Activated CD4-positive, alpha-beta T cell treated with anti-CD3 and anti-CD28 coated beads for 4 hours (primary cell): ENCODE data around the gene IQSEC1.

Source experiments
- DNase-seq, 2 donors: peaks; one replicate each; pipeline ENCODE4 v3.0.0-alpha.2; 2020

Gene IQSEC1

DNA sequence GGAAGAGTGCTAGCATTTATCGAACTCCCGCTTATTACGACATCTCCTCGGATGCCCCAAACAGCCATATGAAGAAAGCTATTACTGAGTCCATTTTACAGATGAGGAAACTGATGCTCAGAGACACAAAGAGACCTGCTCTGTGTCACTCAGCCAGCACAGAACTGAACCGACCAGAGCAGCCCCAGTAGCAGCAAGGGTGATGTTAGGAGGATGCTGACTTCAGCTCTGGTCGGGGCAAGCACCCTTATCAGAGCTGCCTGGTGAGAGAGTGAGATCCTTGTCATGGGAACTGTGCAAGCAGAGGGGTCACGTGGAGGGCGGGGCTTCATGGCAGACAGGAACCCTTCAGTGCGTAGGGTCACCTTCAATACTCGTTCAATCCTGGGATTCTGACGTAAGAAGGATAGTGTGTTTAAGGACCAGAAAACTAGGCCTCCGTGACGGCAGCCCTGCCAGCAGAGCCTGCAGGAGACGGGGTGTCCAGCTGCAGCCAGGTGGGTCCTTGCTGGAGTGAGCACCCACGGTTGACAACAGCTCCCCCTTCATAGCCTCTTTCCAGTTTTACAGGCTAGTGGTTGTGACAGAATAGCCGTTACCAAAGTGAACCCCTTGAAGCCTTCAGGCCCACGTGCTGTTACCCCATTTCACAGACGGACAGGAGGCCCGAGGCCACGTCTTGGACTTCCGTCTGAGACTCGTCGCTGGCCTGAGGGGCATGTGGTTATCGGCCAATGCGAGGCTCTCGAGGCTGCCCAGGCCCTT, 12.0 kb upstream of the IQSEC1 start:
- DNase-seq = no peak

DNA sequence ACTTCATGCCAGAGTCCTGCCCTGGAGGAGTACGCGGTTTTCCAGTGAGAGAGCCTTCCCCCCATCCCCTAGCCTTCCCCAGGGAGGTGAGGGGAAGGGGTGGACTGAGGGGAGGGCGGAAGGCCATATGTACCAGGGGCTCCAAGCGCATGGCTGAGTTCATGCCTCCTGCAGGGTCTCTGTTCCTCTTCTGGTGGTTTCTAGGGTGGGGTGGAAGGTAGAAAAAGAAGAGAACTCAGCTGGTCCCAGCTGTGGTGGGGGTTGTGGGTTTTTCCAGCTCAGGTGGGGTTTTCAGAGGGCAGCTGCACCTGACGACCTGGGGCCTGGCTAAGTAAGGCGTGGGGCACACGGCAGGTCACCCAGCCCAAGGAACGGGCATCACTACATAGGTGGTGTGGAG, 10.7 kb upstream of the IQSEC1 start:
- DNase-seq = no peak

DNA sequence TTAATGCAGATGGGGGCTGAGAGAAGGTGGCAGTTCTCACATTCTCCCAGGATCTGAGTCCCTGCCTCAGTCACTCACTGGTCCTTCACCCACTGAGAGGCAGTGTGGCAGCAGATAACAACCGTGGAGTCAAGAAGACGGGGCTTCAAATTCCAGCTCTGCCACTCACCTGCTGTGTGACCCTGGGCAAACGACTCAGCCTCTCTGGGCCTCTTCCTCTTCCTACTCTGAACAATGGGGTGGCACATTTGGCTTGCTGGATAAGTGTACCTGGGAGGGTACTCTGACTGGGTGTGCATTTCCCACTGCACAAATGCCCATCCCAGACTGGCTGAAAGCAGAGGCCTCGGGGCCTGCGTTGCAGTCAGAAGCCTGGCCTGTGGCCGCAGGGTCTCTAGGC, 10.0 kb upstream of the IQSEC1 start:
- DNase-seq = no peak

DNA sequence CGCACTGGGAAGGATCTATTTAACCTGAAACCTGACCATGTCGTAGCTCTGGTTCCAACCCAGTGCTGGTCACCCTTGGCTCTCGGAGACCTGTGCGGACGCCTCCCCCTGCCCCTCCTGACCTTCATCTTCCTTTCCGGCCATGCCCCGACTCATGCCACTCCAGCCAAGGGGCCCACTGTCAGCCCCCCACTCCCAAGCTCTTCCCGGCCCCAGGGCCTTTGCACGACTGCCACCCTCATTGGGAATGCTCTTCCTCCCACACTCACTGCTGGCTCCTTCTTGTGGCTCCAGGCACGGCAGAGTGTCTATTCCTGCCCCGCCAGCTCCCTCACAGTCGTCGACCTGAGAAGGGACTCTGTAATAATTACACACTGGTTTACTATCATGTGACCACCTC, 9.4 kb upstream of the IQSEC1 start:
- DNase-seq = no peak

DNA sequence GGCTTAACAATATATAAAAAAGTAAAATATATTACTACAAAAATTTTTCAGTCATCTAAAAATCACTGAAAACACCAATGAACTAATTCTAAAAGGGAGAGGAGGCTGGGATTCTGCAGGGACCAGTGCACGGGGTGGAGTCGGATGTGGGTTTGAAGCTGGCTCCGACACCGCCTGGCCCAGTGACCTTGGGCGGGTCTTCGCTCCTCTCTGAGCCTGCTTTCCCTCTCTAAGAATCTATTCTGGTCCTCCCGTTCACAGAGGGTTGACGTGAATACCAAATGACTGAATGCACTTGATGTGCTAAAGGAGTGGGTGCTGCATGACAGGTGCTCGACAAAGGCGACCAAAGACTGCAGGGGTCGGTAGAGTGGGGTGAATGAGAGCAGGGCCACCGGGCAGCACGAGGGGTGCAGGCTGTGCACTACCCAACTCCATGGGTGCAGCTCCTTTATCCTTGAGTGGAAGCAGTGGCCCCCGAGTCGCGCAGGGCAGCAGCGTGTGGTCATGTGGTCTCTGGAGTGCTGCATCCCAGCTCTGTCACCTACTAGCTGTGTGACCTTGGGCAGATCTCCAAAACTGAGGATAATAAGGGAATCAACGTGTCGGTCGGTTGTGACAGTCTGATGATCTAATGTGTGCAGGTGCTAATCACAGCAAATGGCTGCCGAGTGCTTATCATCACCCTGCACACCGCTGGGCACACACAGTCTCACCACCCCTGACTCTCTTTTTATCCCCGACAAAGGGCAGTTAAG, 8.6 kb upstream of the IQSEC1 start:
- DNase-seq = no peak

DNA sequence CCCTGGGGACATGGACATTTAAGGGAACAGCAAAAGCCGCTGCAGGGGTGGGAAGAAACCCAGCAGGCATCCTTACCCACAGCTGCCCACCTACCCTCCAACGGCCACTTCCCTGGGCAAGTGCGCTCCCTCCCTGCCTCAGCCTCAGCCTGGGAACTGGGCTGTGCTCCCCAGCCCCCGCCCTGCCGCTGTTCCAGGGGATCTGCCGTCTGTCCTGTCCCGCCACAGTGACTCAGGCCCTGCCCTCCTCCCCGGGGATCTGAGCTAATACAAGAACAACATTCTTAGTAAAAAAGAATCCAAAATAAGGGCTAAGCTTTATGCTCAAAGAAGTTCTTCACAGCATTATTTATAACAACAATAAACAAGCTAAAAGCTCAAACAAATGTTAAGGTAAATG, 7.4 kb upstream of the IQSEC1 start:
- no peak for DNase-seq

DNA sequence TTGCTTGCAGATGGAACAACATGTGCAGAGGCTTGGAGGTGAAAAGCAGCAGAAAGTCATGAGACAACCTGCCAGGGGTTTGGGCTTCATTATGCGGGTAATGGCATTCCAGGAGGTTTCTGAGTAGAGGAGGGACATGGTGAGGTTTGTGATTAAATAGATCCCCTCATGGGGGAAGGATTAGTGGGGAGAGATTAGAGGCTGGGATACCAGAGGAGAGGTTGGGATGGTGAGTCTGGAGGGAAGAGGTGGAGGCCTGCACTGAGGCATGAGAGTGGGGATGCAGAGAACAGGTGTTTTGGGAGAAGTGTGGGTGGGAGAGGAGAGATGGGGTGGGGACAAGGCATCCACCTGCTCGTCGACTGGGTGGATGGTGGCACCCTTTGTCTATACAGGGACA, 6.8 kb upstream of the IQSEC1 start:
- no peak for DNase-seq

DNA sequence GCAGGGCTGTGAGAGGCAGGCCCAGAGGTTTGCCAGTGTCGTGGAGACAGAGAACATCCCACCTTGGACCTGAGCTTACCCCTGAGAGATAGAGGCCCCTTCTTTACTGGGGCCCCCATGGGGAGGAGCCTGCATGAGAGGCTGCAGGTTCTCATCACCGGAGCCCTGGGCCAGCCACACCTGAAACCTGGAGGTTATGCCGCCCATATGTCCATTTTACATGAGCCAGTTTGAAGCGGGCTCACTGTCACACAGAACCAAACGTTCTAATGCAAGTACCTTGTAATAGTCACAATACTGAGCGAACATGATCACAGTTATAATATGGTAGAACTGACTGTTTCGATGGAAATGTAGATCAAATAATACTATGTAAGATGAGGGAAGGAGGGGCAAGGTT, 6.3 kb upstream of the IQSEC1 start:
- no peak for DNase-seq

DNA sequence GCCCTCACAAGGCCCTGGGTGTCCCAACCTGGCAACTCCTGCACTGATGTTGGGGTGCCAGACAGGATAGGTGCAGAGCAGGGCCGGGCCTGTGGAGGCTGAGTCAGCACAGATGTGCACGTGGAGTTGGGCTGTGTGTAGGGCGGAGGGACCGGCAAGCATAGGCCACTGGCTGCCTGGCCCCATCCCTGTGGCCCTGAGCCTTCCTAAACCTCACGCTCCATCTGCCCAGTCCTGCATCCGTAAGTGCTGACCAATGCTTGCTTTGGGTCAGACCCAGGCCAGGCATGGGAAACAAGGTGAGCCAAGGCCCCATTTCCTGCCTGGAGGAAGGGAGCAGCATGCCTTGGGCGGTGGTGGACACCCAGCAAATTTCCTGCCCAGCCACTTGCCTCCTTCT, 5.8 kb upstream of the IQSEC1 start:
- DNase-seq = no peak

DNA sequence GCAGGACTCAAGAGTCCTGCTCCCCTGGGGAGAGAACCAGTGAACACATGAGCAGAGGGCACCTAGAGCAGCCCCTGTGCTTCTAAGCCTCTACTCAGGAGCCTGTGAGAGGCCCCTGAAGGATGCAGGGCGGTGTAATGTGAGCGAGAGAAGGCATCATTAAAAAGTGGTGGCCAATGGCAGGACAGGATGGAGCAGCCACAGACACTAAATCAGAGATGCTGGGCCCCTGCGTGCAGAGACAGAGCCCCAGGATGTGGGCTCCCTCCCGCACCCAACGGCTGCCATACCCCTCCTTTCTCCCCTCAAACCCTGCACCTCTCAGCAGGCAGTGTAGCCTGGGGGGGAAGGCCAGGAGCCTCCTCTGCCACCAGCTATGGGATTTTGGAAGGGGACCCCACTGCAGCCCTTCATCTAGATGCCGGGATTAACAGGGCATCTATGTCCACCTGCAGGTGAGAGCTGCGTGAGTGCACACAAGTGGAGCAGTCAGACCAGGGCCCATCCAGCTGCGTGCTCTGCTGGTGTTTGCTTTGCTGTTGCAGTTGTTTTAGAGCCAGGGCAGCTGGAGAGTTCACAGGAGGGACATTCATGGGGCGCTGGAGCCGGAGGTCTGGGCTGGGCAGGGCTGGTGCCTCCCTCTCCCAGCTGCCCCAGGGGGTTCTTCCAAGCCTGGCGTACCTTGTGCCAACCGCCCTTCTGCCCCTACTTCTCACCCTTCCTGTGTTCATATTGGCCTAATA, 5.1 kb upstream of the IQSEC1 start:
- no peak for DNase-seq

DNA sequence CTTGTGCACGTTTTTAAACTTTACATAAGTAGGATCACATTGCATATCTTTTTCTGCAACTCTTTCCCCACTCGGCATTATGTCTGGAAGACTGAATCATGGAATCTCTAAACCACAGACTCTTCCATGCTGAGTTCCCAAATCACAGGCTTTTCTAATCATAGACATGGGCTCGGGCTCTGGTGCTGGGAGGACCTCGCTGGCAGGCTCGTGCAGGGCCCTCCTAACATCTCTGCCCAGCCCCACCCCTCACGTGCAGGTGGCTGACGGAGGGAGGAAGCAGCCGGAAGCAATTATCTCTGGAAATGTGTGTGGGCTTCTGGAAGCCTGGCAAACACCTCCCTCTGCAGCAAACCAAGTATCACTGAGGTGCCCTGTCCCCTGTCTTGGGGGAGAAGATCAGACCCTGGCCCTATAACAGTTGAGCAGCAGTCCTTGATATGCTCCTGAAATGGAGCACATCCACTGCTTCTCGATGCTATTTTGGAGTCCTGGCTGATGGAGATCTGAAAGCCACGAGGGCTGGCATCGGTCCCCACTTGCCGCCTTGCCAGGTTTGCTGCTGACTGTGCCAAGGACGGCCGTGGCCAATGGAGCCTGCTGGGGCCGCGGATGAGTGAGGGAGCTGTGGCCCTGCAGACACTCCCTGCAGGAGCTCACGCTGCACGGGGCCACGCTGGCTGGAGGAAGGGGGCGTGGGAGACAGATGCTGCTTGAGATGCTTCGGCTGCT, 4.4 kb upstream of the IQSEC1 start:
- no peak for DNase-seq

DNA sequence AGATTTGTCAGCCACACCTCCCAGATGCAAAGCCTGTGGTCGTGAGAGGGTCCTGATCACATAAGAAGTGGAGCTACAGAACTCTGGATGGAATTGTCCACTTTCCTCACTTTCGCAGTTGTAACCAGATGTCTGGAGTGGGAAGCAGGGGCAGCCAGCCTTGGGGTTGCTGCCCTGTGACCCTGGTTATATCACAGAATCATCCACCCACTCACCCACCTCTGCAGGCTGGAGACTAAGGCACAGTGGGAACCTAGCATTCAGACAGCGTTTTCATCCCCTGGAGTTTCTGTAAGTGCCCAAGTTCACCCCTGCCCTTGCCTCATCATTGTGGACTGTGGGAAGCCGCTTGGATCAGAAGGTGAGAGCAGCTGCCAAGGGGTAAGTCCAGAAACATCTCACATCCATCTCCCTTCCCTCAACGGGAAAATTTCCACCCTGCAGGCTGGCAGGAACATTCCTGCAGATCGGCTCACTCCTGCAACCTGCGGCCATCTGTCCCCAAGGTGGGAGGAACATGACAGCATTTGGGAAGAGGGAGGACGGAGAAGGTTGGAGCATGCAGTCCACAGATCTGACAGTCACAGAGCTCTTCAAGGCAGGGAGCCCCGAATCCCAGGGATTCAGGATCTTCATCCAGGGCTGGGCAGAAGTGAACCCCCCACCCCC, 2.9 kb upstream of the IQSEC1 start:
- no peak for DNase-seq

DNA sequence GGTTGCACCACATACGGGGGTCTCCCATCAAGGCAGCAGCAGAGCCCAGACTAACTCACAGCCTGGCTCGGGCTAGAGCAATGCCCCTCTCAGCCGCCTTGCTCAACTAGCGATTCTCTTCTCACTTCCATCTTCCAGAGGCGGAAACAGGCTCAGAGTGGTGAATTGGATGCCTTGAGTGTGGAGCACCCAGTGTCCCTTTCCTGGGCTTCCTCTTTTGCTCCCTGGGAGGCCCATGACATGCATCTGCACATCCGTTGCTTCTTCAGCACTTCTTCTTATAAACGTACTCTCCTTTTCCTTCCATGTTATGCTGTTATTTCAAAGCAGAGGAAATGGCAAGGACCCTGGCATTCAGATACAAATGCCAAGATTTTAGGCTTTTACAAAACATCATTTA, 2.1 kb upstream of the IQSEC1 start:
- DNase-seq = no peak

DNA sequence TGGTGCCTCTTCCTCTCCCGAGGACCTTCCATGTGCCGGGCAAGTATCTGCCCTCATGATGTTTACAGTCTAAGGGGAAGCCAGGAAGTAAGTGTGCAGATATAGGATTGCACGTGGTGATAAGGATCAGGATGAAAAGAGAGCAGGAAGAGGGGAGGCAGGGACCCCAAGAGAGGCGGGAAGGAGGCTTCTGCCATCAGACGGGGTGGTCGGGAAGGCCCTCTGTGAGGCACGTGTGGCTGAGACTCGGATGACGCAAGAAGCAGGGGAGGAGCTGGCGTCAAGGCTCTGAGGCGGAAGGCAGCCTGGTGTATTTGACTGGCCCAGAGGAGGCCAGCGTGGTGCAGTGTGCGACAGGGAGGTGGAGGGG, 762 bp upstream of the IQSEC1 start:
- DNase-seq = no peak

DNA sequence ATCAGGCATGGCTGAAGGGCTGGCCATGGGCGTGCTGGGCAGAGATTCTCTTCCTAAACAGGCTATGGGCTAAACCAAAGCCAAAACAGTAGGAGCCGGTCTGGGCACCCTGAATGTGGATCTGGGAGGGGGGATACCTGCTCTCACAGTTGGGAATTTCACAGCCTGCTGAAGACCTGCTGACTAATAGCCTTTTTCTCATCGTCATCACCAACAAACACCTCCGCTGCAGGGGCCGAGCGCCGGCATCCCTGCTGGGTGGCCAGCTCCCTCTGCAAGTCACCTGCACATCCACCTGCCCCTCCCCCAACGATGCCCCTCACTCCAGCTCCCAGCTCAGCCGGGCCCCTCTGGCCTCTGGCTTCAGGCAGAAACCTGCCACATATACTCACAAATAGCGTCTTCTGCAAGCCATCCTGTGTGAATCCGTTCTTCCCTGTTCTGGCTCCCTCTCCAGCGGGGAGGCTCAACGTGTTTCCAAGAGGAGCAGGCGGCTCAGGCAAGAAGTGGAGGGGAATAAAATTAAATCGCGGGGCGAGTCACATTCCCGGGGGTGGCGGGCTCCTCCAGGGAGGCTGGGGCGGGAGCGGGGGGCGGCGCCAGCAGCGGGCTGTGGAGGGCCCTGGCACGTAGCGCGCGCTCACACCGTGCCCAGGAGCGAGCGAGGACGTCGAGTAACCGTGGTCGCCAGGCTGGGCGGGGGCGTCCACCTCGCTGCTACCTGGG, 466 bp downstream of the IQSEC1 start:
- DNase-seq = no peak

DNA sequence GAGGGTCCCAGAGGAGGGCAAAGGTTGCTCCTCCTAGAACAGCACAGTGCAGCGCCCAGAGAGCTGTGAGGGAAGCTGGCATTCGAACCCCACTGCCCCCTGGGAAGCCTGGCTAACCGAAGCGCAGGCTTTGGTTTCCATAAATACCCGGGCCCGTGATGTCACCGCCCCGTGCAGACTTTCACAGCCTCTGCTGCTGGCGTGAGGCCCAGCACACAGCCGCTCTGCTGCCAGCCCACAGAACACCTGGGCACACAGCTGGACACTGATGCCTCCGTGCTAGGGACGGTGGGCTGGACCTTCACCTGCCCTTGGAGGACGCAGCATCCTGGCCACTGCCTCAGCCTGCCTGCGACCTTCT, 1.0 kb downstream of the IQSEC1 start:
- DNase-seq = no peak

DNA sequence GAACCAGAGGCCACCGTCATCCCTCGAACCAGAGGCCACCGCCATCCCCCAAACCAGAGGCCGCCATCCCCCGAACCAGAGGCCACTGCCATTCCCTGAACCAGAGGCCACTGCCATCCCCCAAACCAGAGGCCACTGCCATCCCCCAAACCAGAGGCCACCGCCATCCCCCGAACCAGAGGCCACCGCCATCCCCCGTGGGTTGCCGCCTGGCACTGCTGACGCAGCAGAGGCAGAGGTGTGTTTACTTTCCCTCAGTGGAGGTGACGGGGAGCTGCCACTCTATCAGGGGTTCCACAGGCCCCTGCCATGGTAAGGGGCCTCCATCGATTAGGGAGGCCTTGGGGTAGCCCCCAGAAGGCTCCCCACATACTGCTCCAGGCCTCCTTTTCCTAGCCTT, 1.5 kb downstream of the IQSEC1 start:
- DNase-seq = no peak

DNA sequence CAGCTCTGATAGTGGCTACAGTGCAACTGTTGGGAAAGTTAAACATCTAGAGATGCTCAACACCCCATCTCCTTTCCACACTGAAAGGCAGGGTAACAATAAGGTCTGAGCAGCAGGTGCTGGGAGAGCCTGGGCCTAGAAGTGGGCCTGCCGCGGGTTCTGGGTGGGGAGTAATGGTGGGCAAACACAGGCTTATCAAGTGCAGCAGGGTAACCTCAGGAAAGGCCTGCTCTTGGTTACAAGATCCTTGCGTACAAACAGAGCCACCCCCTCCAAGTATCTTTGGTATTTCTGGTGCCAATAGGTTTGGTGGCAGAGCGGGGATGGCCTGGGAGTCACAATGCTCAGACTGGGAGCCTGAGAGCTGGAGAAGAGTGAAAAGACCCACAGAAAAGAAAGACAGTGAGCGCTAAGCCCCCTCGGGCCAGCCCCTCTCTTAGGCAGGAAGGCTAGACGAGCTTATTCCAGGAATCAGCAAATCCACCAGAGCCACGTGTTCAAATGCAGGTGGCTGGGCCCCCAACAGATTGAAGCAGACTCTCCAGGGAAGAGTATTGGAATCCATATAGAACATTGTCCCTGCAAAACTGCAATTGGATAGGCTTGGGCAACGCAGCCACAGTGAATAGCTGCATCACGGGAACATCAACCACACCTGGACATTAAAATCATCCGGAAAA, 2.7 kb downstream of the IQSEC1 start:
- DNase-seq = no peak

DNA sequence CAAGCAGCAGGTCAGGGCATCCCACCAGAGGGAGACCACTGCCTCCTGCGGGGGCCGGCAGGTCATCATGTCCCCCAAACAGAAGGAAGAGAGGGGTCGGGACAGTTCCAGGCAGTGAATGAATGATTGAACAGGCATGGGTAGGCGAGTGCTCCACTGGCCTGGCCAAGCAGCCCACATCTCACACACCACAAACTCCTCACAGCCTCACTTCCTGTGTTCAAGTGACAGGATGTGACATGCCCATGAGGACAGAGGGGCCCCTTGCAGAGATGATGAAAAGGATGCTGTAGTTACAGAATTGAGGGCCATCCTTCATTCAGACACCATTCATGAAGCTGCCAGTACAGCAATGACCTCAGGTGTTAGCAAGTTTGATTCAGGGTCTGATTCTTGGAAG, 3.7 kb downstream of the IQSEC1 start:
- DNase-seq = peak in 1 of 2 donors; percentile 27

DNA sequence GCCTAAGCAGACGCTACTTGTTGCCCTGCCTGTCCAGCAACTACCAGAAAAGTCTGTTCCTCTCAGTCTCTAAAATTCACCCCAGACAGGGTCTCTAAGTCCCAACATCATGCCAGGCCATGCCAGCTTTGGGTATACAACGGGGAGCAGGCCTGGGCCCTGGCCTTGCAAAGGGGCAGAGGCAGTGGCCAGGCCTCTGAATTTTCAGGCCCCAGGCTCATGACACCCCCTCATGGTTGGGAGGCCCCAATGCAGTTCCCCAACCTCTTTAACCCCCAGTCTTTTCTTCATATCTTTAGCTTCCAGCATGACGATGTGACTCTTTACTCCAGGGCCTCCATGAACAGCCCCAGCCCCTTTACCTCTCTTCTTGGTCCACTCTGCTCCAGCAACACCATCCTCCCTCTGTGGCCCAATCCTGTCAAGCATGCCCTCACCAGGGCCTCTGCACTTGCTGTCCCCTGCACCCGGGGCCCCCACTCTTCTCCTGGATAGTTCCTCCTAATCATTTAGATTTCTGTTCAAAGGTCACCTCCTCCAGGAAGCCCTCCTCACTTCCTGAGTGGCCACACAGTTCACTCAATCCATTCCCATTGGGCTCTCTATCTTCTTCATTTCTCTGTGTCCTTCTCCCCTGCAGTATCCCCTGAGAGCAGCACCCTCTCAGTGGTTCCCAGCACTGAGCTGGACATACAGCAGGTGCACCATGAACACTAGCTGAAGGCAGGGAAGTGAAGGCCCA, 4.8 kb downstream of the IQSEC1 start:
- DNase-seq = no peak

DNA sequence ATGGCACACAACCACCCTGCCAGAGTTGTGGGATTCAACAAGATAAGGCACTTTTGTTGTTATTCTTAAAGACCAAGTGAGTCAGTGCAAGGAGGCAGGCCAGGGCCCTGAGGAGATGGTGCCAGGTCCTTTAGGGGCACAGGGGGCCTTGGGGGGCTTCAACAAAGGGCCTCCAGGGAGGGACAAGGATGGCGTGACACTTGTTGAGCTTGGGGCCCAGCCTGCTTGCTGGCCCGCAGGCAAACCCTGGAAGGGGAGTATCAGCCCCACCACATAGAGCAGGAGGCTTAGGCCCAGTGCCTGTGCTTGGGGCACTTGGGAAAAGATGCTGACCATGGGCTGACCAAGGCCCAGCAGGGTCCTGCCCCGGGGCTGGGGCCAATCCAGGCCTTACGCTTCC, 5.5 kb downstream of the IQSEC1 start:
- DNase-seq = no peak
